K562 (cell line): ENCODE data around the gene NAA50. TPM values are rescaled to one million over a fixed set of nuclear protein-coding genes. Genes with fewer than 3 reads are reported as not detected.

Experiments
- ATAC-seq: fragments of 200-7000 bp; cut with Tn5 transposase; 3 replicates; pipeline ENCODE4 v1.9.1; 2020; ENCODE audit warnings: moderate library complexity
- BruUV-seq: library from RNA; stranded (reverse); fragments of 400-500 nt; replicated peaks from 2 replicates; lab custom pipeline; 2021; lab: Mats Ljungman, UMichigan
- CTCF ChIA-PET: fragments of 300-600 bp; formaldehyde crosslinking; extraction: SDS; loops from one replicate; lab custom pipeline; 2021; ENCODE audit warnings: low intra/inter-chr PET ratio; lab: Yijun Ruan, JAX
- POLR2A ChIA-PET: fragments of 300-600, 350-650 bp; sonication (Branson Sonifier 250); formaldehyde crosslinking; extraction: SDS; loops from one replicate; lab custom pipeline; 2021; ENCODE audit warnings: antibody characterized with exemption, inconsistent platforms; lab: Yijun Ruan, JAX
- DNase-seq, 4 experiments: peaks; one replicate each; pipeline versions ENCODE4 v3.0.0 to v3.0.0-alpha.2; 2011 to 2018; ENCODE audit warnings: low spot score in 3 of 4, mixed read lengths in 3 of 4; ENCODE audit errors: extremely low read depth in 1 of 4
- FAIRE-seq: peaks from 2 replicates; lab custom pipeline; 2011; peaks lifted over from hg19 to GRCh38; lab: Jason Lieb, UNC
- H2AFZ ChIP-seq: 2 replicates; pipeline ENCODE4 v1.6.0; 2011; ENCODE audit warnings: low read depth, low read length, control low read depth, inconsistent platforms
- H3K27ac ChIP-seq: fragments of 200-600 bp; 3 replicates; pipeline ENCODE4 v1.8.0; 2011; ENCODE audit warnings: low read depth, mild to moderate bottlenecking, control low read depth, inconsistent platforms, low read length, moderate library complexity, mixed read lengths; ENCODE audit errors: extremely low read depth
- H3K27me3 ChIP-seq, 2 experiments: fragments of 300-600 bp in 1 of 2; 2 replicates in 1 of 2; 3 replicates in 1 of 2; pipeline versions ENCODE4 v1.6.0 to v1.8.0; 2011; ENCODE audit warnings: inconsistent platforms in 2 of 2, low read length in 2 of 2, mild to moderate bottlenecking in 1 of 2, mixed read lengths in 1 of 2, moderate library complexity in 1 of 2; ENCODE audit not compliant: control insufficient read depth in 2 of 2, insufficient read depth in 2 of 2
- H3K36me3 ChIP-seq: fragments of 300-600 bp; 3 replicates; pipeline ENCODE4 v1.8.0; 2011; ENCODE audit warnings: mild to moderate bottlenecking, low read length, inconsistent platforms; ENCODE audit not compliant: control insufficient read depth, insufficient read depth
- H3K4me1 ChIP-seq, 2 experiments: fragments of 200-600 bp in 1 of 2; replicated peaks in 1 of 2; 2 replicates in 1 of 2; 3 replicates in 1 of 2; pipeline versions ENCODE4 v1.5.1 to v1.8.0; 2011; ENCODE audit warnings: inconsistent platforms in 2 of 2, low read length in 2 of 2, mild to moderate bottlenecking in 1 of 2, mixed read lengths in 1 of 2, moderate library complexity in 1 of 2; ENCODE audit not compliant: control insufficient read depth in 2 of 2, insufficient read depth in 2 of 2
- H3K4me2 ChIP-seq: 2 replicates; pipeline ENCODE4 v1.6.1; 2011; ENCODE audit warnings: low read length, control low read depth, inconsistent platforms, mixed read lengths; ENCODE audit not compliant: insufficient read depth
- H3K4me3 ChIP-seq: fragments of 200-600 bp; sonication (generic), shearing (Covaris generic); 2 replicates; pipeline ENCODE4 v1.5.1; 2016; ENCODE audit warnings: control low read depth, inconsistent platforms
- H3K79me2 ChIP-seq: fragments of 200-600 bp; 3 replicates; pipeline ENCODE4 v1.8.0; 2011; ENCODE audit warnings: low read length, inconsistent platforms; ENCODE audit not compliant: control insufficient read depth, insufficient read depth
- H3K9ac ChIP-seq, 2 experiments: 2 replicates each; pipeline versions ENCODE4 v1.6.0 to v1.6.1; 2011; ENCODE audit warnings: low read depth in 2 of 2, low read length in 2 of 2, control low read depth in 1 of 2, inconsistent platforms in 1 of 2, mild to moderate bottlenecking in 1 of 2, mixed read lengths in 1 of 2; ENCODE audit not compliant: insufficient read depth in 1 of 2
- H3K9me1 ChIP-seq: one replicate; pipeline ENCODE4 v1.6.0; 2011; ENCODE audit warnings: inconsistent platforms, mild to moderate bottlenecking, low read length, moderate library complexity; ENCODE audit not compliant: control insufficient read depth, insufficient read depth
- H3K9me3 ChIP-seq: replicated peaks from 2 replicates; pipeline ENCODE4 v1.5.1; 2011; ENCODE audit warnings: low read depth, low read length, inconsistent platforms; ENCODE audit not compliant: control insufficient read depth, insufficient read depth
- H4K20me1 ChIP-seq: replicated peaks from 2 replicates; pipeline ENCODE4 v1.6.1; 2011; ENCODE audit warnings: low read length, inconsistent platforms, mixed read lengths; ENCODE audit not compliant: control insufficient read depth, insufficient read depth
- C11orf30 ChIP-seq: fragments of 450-650 bp; IDR thresholded peaks from 2 replicates; pipeline ENCODE4 v1.6.1; 2016; ENCODE audit warnings: low read depth, mild to moderate bottlenecking
- DMBX1 ChIP-seq: fragments of 250-450 bp; sonication (Bioruptor Pico); IDR thresholded peaks from 2 replicates; pipeline ENCODE4 v1.8.0; 2022; ENCODE audit warnings: inconsistent platforms, mild to moderate bottlenecking, moderate library complexity, borderline replicate concordance
- KLF1 ChIP-seq: fragments of 450-650 bp; IDR thresholded peaks from 2 replicates; pipeline ENCODE4 v1.6.1; 2016; ENCODE audit warnings: missing genetic modification characterization, missing compliant biosample characterization
- MAFF ChIP-seq: IDR thresholded peaks from 2 replicates; pipeline ENCODE4 v1.6.1; 2012; ENCODE audit warnings: low read length, improper control_type of control experiment
- MAFK ChIP-seq: IDR thresholded peaks from 2 replicates; pipeline ENCODE4 v1.6.1; 2011; ENCODE audit warnings: low read length, improper control_type of control experiment
- RHOXF2B ChIP-seq: fragments of 250-450 bp; sonication (Bioruptor Pico); conservative IDR thresholded peaks from 2 replicates; pipeline ENCODE4 v1.5.1; 2021
- SIN3B ChIP-seq: fragments of 450-650 bp; IDR thresholded peaks from 2 replicates; pipeline ENCODE4 v1.6.1; 2017; ENCODE audit warnings: low read depth, mild to moderate bottlenecking, moderate library complexity
- SPI1 ChIP-seq: IDR thresholded peaks from 2 replicates; pipeline ENCODE4 v1.6.1; 2011; ENCODE audit warnings: low read depth, low read length, control low read depth, borderline replicate concordance
- SRSF1 ChIP-seq: fragments of 200-400 bp; formaldehyde crosslinking; IDR thresholded peaks from 2 replicates; pipeline ENCODE4 v1.6.1; 2017; ENCODE audit warnings: mild to moderate bottlenecking, low read depth, low read length, moderate library complexity
- ZKSCAN3 ChIP-seq: fragments of 250-450 bp; sonication (Bioruptor Pico); IDR thresholded peaks from 2 replicates; pipeline ENCODE4 v1.4.0; 2020
- ZNF146 ChIP-seq: IDR thresholded peaks from one replicate; pipeline ENCODE4 v1.6.1; 2018; ENCODE audit warnings: missing compliant biosample characterization; ENCODE audit not compliant: unreplicated experiment
- ZNF253 ChIP-seq: fragments of 250-450 bp; sonication (Bioruptor Pico); conservative IDR thresholded peaks from 2 replicates; pipeline ENCODE4 v1.6.1; 2021; ENCODE audit warnings: mild to moderate bottlenecking
- ZNF316 ChIP-seq: fragments of 450-650 bp; IDR thresholded peaks from 2 replicates; pipeline ENCODE4 v1.6.1; 2016
- ZNF57 ChIP-seq: fragments of 450-650 bp; formaldehyde crosslinking; IDR thresholded peaks from 2 replicates; pipeline ENCODE4 v1.4.0; 2020; ENCODE audit warnings: mild to moderate bottlenecking, moderate library complexity
- WGBS: fragments of 100-300 bp; shearing (Covaris generic); methylation state at CpG from one replicate; pipeline ENCODE4 v1.1.6; 2016; ENCODE audit warnings: low coverage, mixed read lengths; ENCODE audit not compliant: insufficient coverage; ENCODE audit errors: missing lambda C conversion rate; 5-methylcytosine and 5-hydroxymethylcytosine counted together
- in situ Hi-C: fragments of 300-500 bp; cut with MboI; formaldehyde crosslinking; loops from 4 replicates; pipeline ENCODE4 v1.15.0; 2018; ENCODE audit warnings: inconsistent platforms, mixed read lengths
- intact Hi-C: fragments of 100-400 bp; cut with micrococcal nuclease; formaldehyde crosslinking; loops from 2 replicates; pipeline ENCODE4 v1.14.2; 2022
- polyA plus RNA-seq, 8 experiments: library from polyadenylated mRNA; depleted of rRNA in 4 of 8; stranded (reverse) in 5 of 8; unstranded in 3 of 8; fragments of >200 nt; fragmentation: Nextera tagmentation in 2 of 8; fragmentation: Illumina TruSeq in 1 of 8; extraction: Ambion mirVana in 2 of 8; extraction: Trizol in 1 of 8; gene quantifications; 2 replicates each; pipeline versions ENCODE4 v1.2.1 to v1.2.3, GENCODE V29; 2011 to 2014; ENCODE audit warnings: inconsistent platforms in 1 of 8, missing spikeins in 1 of 8
- total RNA-seq, 7 experiments: library from RNA; depleted of rRNA in 6 of 7; stranded (reverse); fragments of >200 nt in 6 of 7; fragmentation: Illumina TruSeq in 2 of 7; extraction: Trizol in 2 of 7; gene quantifications; 2 replicates each; pipeline versions ENCODE4 v1.2.1 to v1.2.3, GENCODE V29; 2011 to 2021; ENCODE audit warnings: low replicate concordance in 1 of 7
- TF ChIP-seq, protein P1 (sequence below): fragments of 450-650 bp; formaldehyde crosslinking; IDR thresholded peaks from 2 replicates; pipeline ENCODE4 v1.4.0; 2020; ENCODE audit warnings: mild to moderate bottlenecking, moderate library complexity
- TF ChIP-seq, protein P2 (sequence below): fragments of 450-650 bp; formaldehyde crosslinking; IDR thresholded peaks from 2 replicates; pipeline ENCODE4 v1.4.0; 2020; ENCODE audit warnings: mild to moderate bottlenecking

The NAA50 gene
- total and polyA plus RNA-seq, 9 of the 15 experiments (the other 6 are each of a cell fraction or from before 2014, with no cell fraction given), result 40.0 to 301 (median 112) TPM

DNA sequence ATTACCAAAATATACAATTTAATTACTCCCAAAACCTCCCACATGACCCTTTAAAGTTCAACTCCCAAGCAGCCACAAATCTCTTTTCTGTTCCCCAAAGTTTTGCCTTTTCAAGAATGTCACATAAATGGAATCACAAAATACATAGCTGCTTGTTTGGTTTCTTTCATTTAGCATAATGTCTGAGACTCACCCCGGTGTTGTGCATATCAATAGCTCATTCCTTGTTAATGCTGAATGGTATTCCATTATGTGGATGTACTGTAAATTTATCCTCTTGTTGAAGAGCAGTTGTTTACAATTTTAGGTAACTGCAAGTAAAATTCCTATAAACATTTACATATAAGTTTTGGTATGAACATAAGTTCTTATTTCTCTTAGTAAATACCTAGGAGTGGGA is 15.5 kb downstream of the NAA50 start (continued):
- TF ChIP-seq, protein P1, sequence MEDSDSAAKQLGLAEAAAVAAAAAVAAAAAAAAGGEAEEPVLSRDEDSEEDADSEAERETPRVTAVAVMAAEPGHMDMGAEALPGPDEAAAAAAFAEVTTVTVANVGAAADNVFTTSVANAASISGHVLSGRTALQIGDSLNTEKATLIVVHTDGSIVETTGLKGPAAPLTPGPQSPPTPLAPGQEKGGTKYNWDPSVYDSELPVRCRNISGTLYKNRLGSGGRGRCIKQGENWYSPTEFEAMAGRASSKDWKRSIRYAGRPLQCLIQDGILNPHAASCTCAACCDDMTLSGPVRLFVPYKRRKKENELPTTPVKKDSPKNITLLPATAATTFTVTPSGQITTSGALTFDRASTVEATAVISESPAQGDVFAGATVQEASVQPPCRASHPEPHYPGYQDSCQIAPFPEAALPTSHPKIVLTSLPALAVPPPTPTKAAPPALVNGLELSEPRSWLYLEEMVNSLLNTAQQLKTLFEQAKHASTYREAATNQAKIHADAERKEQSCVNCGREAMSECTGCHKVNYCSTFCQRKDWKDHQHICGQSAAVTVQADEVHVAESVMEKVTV (CRISPR knock-in tag), result no peak
- no peak for TF ChIP-seq ZKSCAN3 (CRISPR knock-in tag)
- no peak for TF ChIP-seq SIN3B
- TF ChIP-seq ZNF146 (CRISPR knock-in tag), result no peak
- no peak for TF ChIP-seq DMBX1 (CRISPR knock-in tag)
- no peak for TF ChIP-seq SRSF1
- TF ChIP-seq SPI1, result no peak
- TF ChIP-seq RHOXF2B, result no peak

DNA sequence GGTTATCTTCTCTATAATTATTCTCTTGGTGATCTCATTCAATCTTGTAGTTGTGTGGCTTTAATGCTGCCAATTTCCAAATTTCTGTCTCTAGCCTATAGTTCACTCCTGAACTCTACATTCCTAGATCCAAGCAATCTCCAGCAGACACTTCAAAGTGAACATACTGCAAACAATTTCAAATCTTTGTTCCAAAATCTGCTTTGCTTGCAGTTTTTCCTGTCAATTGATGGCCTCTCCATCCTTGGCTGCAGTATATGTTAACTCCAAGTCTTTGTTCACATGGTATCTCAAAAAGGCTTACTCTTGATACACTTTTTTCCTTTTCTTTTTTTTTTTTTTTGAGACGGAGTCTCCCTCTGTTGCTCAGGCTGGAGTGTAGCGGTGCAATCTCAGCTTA is 17.4 kb downstream of the NAA50 start:
- FAIRE-seq, result no peak
- Histone ChIP-seq H2AFZ (no peak overlapping the region), H3K4me2 (no peak overlapping the region), H3K27ac (no peak overlapping the region), H3K9me3 (no peaks in the 10 kb centered on the region), H3K36me3 (peaks cover 71% of the 10 kb centered on the region), H3K4me1 (no peaks in the 10 kb centered on the region), H3K4me3 (no peak overlapping the region), H4K20me1 (0 out of 2 replicates have a peak, but pooled peaks cover 3% of the 10 kb centered on the region), H3K27me3 (no peaks in the 10 kb centered on the region), H3K79me2 (peaks cover 91% of the 10 kb centered on the region), H3K9ac (no peak overlapping the region), H3K9me1 (no peaks in the 10 kb centered on the region)
- no peak for ATAC-seq
- in situ Hi-C loops, result no loop called here
- CTCF ChIA-PET, result no interaction called here
- intact Hi-C loops, result no loop called here
- POLR2A ChIA-PET, result no interaction called here
- no peak for DNase-seq
- 100% methylated on average over 1 of the region's 2 CpGs for WGBS
- BruUV-seq, result no TSS peak
- TF ChIP-seq ZNF316 (peak; percentile 88), MAFK (peak; percentile 86), ZNF253 (no peak), C11orf30 (peak; percentile 78), ZNF57 (CRISPR knock-in tag) (no peak), KLF1 (no peak), MAFF (peak; percentile 81)
- TF ChIP-seq, protein P2, sequence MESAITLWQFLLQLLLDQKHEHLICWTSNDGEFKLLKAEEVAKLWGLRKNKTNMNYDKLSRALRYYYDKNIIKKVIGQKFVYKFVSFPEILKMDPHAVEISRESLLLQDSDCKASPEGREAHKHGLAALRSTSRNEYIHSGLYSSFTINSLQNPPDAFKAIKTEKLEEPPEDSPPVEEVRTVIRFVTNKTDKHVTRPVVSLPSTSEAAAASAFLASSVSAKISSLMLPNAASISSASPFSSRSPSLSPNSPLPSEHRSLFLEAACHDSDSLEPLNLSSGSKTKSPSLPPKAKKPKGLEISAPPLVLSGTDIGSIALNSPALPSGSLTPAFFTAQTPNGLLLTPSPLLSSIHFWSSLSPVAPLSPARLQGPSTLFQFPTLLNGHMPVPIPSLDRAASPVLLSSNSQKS, result no peak
